GM12878 (cell line): Measurements from ENCODE around the gene KCNK4. TPM values are rescaled to one million over a fixed set of nuclear protein-coding genes. Genes with fewer than 3 reads are reported as not detected.

ENCODE experiments used
- ATAC-seq: fragments of 200-7000 bp; cut with Tn5 transposase; 3 replicates; pipeline ENCODE4 v1.9.1; 2020; ENCODE audit warnings: mild to moderate bottlenecking, moderate library complexity
- BruUV-seq: library from RNA; stranded (reverse); fragments of 400-500 nt; replicated peaks from 2 replicates; lab custom pipeline; 2021; lab: Mats Ljungman, UMichigan
- CTCF ChIA-PET: fragments of 300-600 bp; sonication (Branson Sonifier 250); formaldehyde crosslinking; extraction: SDS; loops from one replicate; lab custom pipeline; 2021; ENCODE audit warnings: inconsistent platforms; lab: Yijun Ruan, JAX
- POLR2A ChIA-PET: fragments of 350-600 bp; formaldehyde crosslinking; extraction: SDS; loops from one replicate; lab custom pipeline; 2021; ENCODE audit warnings: inconsistent platforms; lab: Charles Lee
- RAD21 ChIA-PET: fragments of 300-600 bp; sonication (Branson Sonifier 250); formaldehyde crosslinking; loops from one replicate; lab custom pipeline; 2023; ENCODE audit warnings: antibody characterized with exemption; ENCODE audit not compliant: unreplicated experiment; lab: Charles Lee
- SMC1A ChIA-PET: fragments of 300-600 bp; sonication (Branson Sonifier 250); formaldehyde crosslinking; loops from one replicate; lab custom pipeline; 2023; ENCODE audit not compliant: unreplicated experiment, uncharacterized antibody; lab: Charles Lee
- DNase-seq: peaks from one replicate; pipeline ENCODE4 v3.0.0-alpha.2; 2011; ENCODE audit warnings: low read depth, low spot score
- FAIRE-seq: peaks from 3 replicates; lab custom pipeline; 2011; peaks lifted over from hg19 to GRCh38; lab: Jason Lieb, UNC
- H2AFZ ChIP-seq: 2 replicates; pipeline ENCODE4 v1.6.0; 2011; ENCODE audit warnings: low read depth, low read length, control low read depth; ENCODE audit not compliant: control insufficient read depth
- H3K27ac ChIP-seq: 2 replicates; pipeline ENCODE4 v1.5.1; 2011; ENCODE audit warnings: control low read depth; ENCODE audit not compliant: control insufficient read depth, insufficient read depth
- H3K27me3 ChIP-seq, 2 experiments: replicated peaks in 1 of 2; 2 replicates each; pipeline versions ENCODE4 v1.6.0 to v1.6.1; 2011; ENCODE audit warnings: low read length in 1 of 2; ENCODE audit not compliant: control insufficient read depth in 2 of 2, insufficient read depth in 2 of 2
- H3K36me3 ChIP-seq, 2 experiments: 2 replicates each; pipeline ENCODE4 v1.5.1; 2011; ENCODE audit warnings: low read length in 1 of 2; ENCODE audit not compliant: control insufficient read depth in 2 of 2, insufficient read depth in 2 of 2
- H3K4me1 ChIP-seq: 2 replicates; pipeline ENCODE4 v1.6.1; 2011; ENCODE audit warnings: mild to moderate bottlenecking, low read length, moderate library complexity, mixed read lengths; ENCODE audit not compliant: control insufficient read depth, insufficient read depth
- H3K4me2 ChIP-seq: 2 replicates; pipeline ENCODE4 v1.6.0; 2011; ENCODE audit warnings: control low read depth; ENCODE audit not compliant: control insufficient read depth, insufficient read depth
- H3K4me3 ChIP-seq: fragments of 200-600 bp; sonication (generic); 2 replicates; pipeline ENCODE4 v1.5.1; 2016
- H3K79me2 ChIP-seq: 2 replicates; pipeline ENCODE4 v1.6.0; 2011; ENCODE audit warnings: low read length; ENCODE audit not compliant: control insufficient read depth, insufficient read depth
- H3K9ac ChIP-seq: 2 replicates; pipeline ENCODE4 v1.8.0; 2011; ENCODE audit warnings: low read length, control low read depth, mixed read lengths; ENCODE audit not compliant: control insufficient read depth, insufficient read depth
- H3K9me3 ChIP-seq: replicated peaks from 3 replicates; pipeline ENCODE4 v1.5.1; 2011; ENCODE audit warnings: mild to moderate bottlenecking, low read length; ENCODE audit not compliant: control insufficient read depth, insufficient read depth
- H4K20me1 ChIP-seq: 2 replicates; pipeline ENCODE4 v1.6.0; 2011; ENCODE audit not compliant: control insufficient read depth, insufficient read depth
- BHLHE40 ChIP-seq, 2 experiments: fragments of 450-650 bp in 1 of 2; IDR thresholded peaks; 2 replicates each; pipeline ENCODE4 v1.6.1; 2011 to 2017; ENCODE audit warnings: low read depth in 2 of 2, borderline replicate concordance in 1 of 2, improper control_type of control experiment in 1 of 2, low read length in 1 of 2, mild to moderate bottlenecking in 1 of 2
- CTCF ChIP-seq, 3 experiments: IDR thresholded peaks in 2 of 3; conservative IDR thresholded peaks in 1 of 3; 2 replicates each; pipeline ENCODE4 v1.5.1; 2011; ENCODE audit warnings: low read depth in 3 of 3, low read length in 3 of 3, mild to moderate bottlenecking in 3 of 3, control low read depth in 2 of 3, moderate library complexity in 2 of 3, inconsistent platforms in 1 of 3, mixed read lengths in 1 of 3; ENCODE audit not compliant: control insufficient read depth in 2 of 3, insufficient read depth in 1 of 3; ENCODE audit errors: extremely low read depth in 1 of 3
- EGR1 ChIP-seq, 2 experiments: IDR thresholded peaks; 1 replicate in 1 of 2; 2 replicates in 1 of 2; pipeline ENCODE4 v1.6.1; 2011 to 2012; ENCODE audit warnings: low read depth in 2 of 2, low read length in 2 of 2, borderline replicate concordance in 1 of 2, mild to moderate bottlenecking in 1 of 2, moderate library complexity in 1 of 2
- LARP7 ChIP-seq: fragments of 450-650 bp; IDR thresholded peaks from 2 replicates; pipeline ENCODE4 v1.6.1; 2017; ENCODE audit warnings: mild to moderate bottlenecking
- POLR2AphosphoS5 ChIP-seq: IDR thresholded peaks from 2 replicates; pipeline ENCODE4 v1.6.1; 2011; ENCODE audit warnings: mild to moderate bottlenecking, low read length, inconsistent platforms
- POU2F2 ChIP-seq: IDR thresholded peaks from 3 replicates; pipeline ENCODE4 v1.6.1; 2011; ENCODE audit warnings: low read depth, mild to moderate bottlenecking, low read length, borderline replicate concordance
- TAF1 ChIP-seq: IDR thresholded peaks from 2 replicates; pipeline ENCODE4 v1.6.1; 2011; ENCODE audit warnings: mild to moderate bottlenecking, low read depth, low read length, borderline replicate concordance
- TCF12 ChIP-seq: IDR thresholded peaks from 2 replicates; pipeline ENCODE4 v1.6.1; 2011; ENCODE audit warnings: low read depth, mild to moderate bottlenecking, low read length
- ZNF274 ChIP-seq: IDR thresholded peaks from one replicate; pipeline ENCODE4 v1.8.0; 2011; ENCODE audit not compliant: insufficient read length, insufficient read depth
- WGBS: methylation state at CpG from one replicate; pipeline ENCODE4 v1.1.6; 2016; ENCODE audit warnings: low lambda C conversion rate; ENCODE audit not compliant: insufficient replicate concordance, insufficient coverage; ENCODE audit errors: missing lambda C conversion rate; 5-methylcytosine and 5-hydroxymethylcytosine counted together
- in situ Hi-C: fragments of 300-500 bp; cut with MboI; formaldehyde crosslinking; loops from 9 replicates; pipeline ENCODE4 v1.14.3; 2018; ENCODE audit warnings: mixed read lengths
- intact Hi-C: fragments of 100-400 bp; cut with micrococcal nuclease; formaldehyde crosslinking; loops from one replicate; pipeline ENCODE4 v1.14.2; 2022; ENCODE audit not compliant: unreplicated experiment
- polyA plus RNA-seq, 11 experiments: library from polyadenylated mRNA; depleted of rRNA in 4 of 11; unstranded in 6 of 11; stranded (reverse) in 5 of 11; fragments of >200 nt; fragmentation: Nextera tagmentation in 4 of 11; fragmentation: Illumina TruSeq in 1 of 11; extraction: Ambion mirVana in 4 of 11; extraction: Trizol in 1 of 11; gene quantifications; 1 replicate in 1 of 11; 2 replicates in 10 of 11; pipeline versions ENCODE4 v1.2.1 to v1.2.3, GENCODE V29; 2011 to 2016; ENCODE audit warnings: inconsistent platforms in 2 of 11, missing spikeins in 2 of 11, low read depth in 1 of 11
- total RNA-seq, 4 experiments: library from RNA; depleted of rRNA in 3 of 4; stranded (reverse); fragments of >200 nt in 3 of 4; fragmentation: Illumina TruSeq in 1 of 4; extraction: Trizol in 1 of 4; gene quantifications; 2 replicates each; pipeline versions ENCODE4 v1.2.1 to v1.2.3, GENCODE V29; 2013 to 2021
- TF ChIP-seq, protein P1 (sequence below): IDR thresholded peaks from 2 replicates; pipeline ENCODE4 v1.6.1; 2011; ENCODE audit warnings: low read depth, mild to moderate bottlenecking, low read length, moderate library complexity, borderline replicate concordance; ENCODE audit errors: extremely low read depth

Gene KCNK4
- total and polyA plus RNA-seq, 10 of the 15 experiments (the other 5 are each of a cell fraction or from before 2014, with no cell fraction given): 0.04 TPM; not detected in 9

GRCh38 chr11:64340671-64341335 lies 49.7 kb downstream of the KCNK4 start:
- ChIA-PET POLR2A (interaction anchor here (0.8 to 4.6 kb wide), 7 partner anchors 9 to 438 kb away, joined by 3 to 37 read pairs (median 5); partner anchors contain the start of genes FERMT3, PRDX5, SF1 and TRMT112), RAD21 (interaction anchor here (0.8 to 3.9 kb wide), 4 partner anchors 9 to 23 kb away, joined by 4 to 53 read pairs (median 24); partner anchors contain the start of genes PRDX5 and TRMT112), CTCF (interaction anchor here (0.9 to 14.7 kb wide), 10 partner anchors 9 to 156 kb away, joined by 3 to 228 read pairs (median 6); partner anchors contain the start of genes ESRRA, PRDX5 and TRMT112), SMC1A (interaction anchor here (0.9 to 3.9 kb wide), 4 partner anchors 9 to 395 kb away, joined by 3 to 28 read pairs (median 4); partner anchors contain the start of genes PRDX5 and TRMT112)
- peak; percentile 79 for ATAC-seq
- peak overlapping the region; percentile 31 for H2AFZ ChIP-seq
- no peaks in the 10 kb centered on the region for H3K9me3 ChIP-seq
- in situ Hi-C loops: no loop called here
- FAIRE-seq: peak; percentile 54
- peaks cover 8 to 13% of the 10 kb centered on the region in 2 experiments; a peak in 3 of 4 replicates for H3K36me3 ChIP-seq
- peak overlapping the region; percentile 90 for H3K4me3 ChIP-seq
- peak overlapping the region; percentile 77 for H3K27ac ChIP-seq
- BruUV-seq: TSS peak; percentile 91
- H3K79me2 ChIP-seq: peaks cover 24% of the 10 kb centered on the region
- intact Hi-C loops: loop anchor here (1.0 kb wide), 2 partner anchors 24 to 36 kb away; partner anchors contain the start of genes ESRRA and TRMT112
- no peak for DNase-seq
- WGBS: 25% methylated on average over 23 of the region's 33 CpGs
- H4K20me1 ChIP-seq: no peaks in the 10 kb centered on the region; the same call in 1 of the 2 replicates
- peaks cover 24% of the 10 kb centered on the region for H3K4me1 ChIP-seq
- TF ChIP-seq TAF1 (0 out of 2 replicates have a peak, but pooled peaks have one; percentile 24), LARP7 (no peak; the same call in 1 of the 2 replicates), CTCF (IDR thresholded peaks at IDR 0.05 in 2 of 3, conservative IDR thresholded peaks at IDR 0.05 in 1 of 3; ENCODE audit: control insufficient read depth in 2 of 3, extremely low read depth in 1 of 3, insufficient read depth in 1 of 3, low read depth in 3 of 3, low read length in 3 of 3) (peak; percentile 5 to 28 (median 7); a peak in 2 of 6 replicates), BHLHE40 (IDR thresholded peaks at IDR 0.05; ENCODE audit: borderline replicate concordance in 1 of 2, low read depth in 2 of 2, low read length in 1 of 2) (no peak), EGR1 (IDR thresholded peaks at IDR 0.05; ENCODE audit: borderline replicate concordance in 1 of 2, low read depth in 2 of 2, low read length in 2 of 2) (0 out of 3 replicates have a peak, but pooled peaks of 1 of the 2 experiments have one; percentile 49), POU2F2 (no peak), TCF12 (no peak), ZNF274 (no peak), POLR2AphosphoS5 (peak; percentile 34; the same call in 1 of the 2 replicates)
- TF ChIP-seq, protein P1, sequence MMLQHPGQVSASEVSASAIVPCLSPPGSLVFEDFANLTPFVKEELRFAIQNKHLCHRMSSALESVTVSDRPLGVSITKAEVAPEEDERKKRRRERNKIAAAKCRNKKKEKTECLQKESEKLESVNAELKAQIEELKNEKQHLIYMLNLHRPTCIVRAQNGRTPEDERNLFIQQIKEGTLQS: no peak
- peak overlapping the region; percentile 100 for H3K4me2 ChIP-seq
- H3K9ac ChIP-seq: peak overlapping the region; percentile 78
- H3K27me3 ChIP-seq: no peaks in the 10 kb centered on the region
